Testis (tissue), 3 donors: ENCODE results near the gene SULT1A3. TPM values are rescaled to one million over a fixed set of nuclear protein-coding genes. Genes with fewer than 3 reads are reported as not detected.

Source experiments
- DNase-seq: peaks from one replicate; pipeline ENCODE4 v3.0.0-alpha.2; 2019
- H3K27ac ChIP-seq, 2 donors: fragments of 200-600 bp; sonication (generic); one replicate each; pipeline ENCODE4 v1.5.1; 2019
- H3K27me3 ChIP-seq: fragments of 200-600 bp; sonication (generic); one replicate; pipeline ENCODE4 v1.5.1; 2019
- H3K36me3 ChIP-seq: fragments of 200-600 bp; sonication (generic); one replicate; pipeline ENCODE4 v1.5.1; 2017; ENCODE audit warnings: low read depth; ENCODE audit errors: missing control alignments
- H3K4me1 ChIP-seq: fragments of 200-600 bp; sonication (generic); one replicate; pipeline ENCODE4 v1.5.1; 2019
- H3K4me3 ChIP-seq, 2 donors: fragments of 200-600 bp; sonication (generic); one replicate each; pipeline ENCODE4 v1.5.1; 2017 to 2019
- H3K9me3 ChIP-seq: fragments of 200-600 bp; sonication (generic); one replicate; pipeline ENCODE4 v1.5.1; 2017
- CTCF ChIP-seq, 3 experiments: fragments of 450-650 bp in 2 of 3; fragments of 200-600 bp in 1 of 3; sonication (generic) in 1 of 3; IDR thresholded peaks; one replicate each; pipeline ENCODE4 v1.5.1; 2016 to 2019; ENCODE audit warnings: antibody characterized with exemption in 3 of 3, mild to moderate bottlenecking in 2 of 3, moderate library complexity in 1 of 3
- POLR2A ChIP-seq: fragments of 450-650 bp; IDR thresholded peaks from one replicate; pipeline ENCODE4 v1.6.1; 2017; ENCODE audit warnings: antibody characterized with exemption, mild to moderate bottlenecking, moderate library complexity
- WGBS, 2 donors: methylation state at CpG; one replicate each; pipeline ENCODE4 v1.1.5; 2018; 5-methylcytosine and 5-hydroxymethylcytosine counted together
- intact Hi-C: fragments of 100-400 bp; cut with DNase I; formaldehyde crosslinking; loops from one replicate; pipeline ENCODE4 v1.15.1; 2023; ENCODE audit warnings: low total_unique reads
- polyA plus RNA-seq: library from polyadenylated mRNA; stranded (reverse); fragments of 350-450 nt; fragmentation: Illumina TruSeq; extraction: RNeasy Lipid Tissue Mini Kit (QIAGEN cat#74804); gene quantifications from one replicate; pipeline ENCODE4 v1.2.3, GENCODE V29; 2014; ENCODE audit warnings: low read depth, low replicate concordance; ENCODE audit not compliant: insufficient read depth
- total RNA-seq, 2 donors: library from RNA; depleted of rRNA; stranded (reverse); fragments of >200 nt; gene quantifications; one replicate each; pipeline ENCODE4 v1.2.3, GENCODE V29; 2016

The SULT1A3 gene
- total and polyA plus RNA-seq, 3 donors from 2014 or later, result 6.4 to 20.0 (median 6.8) TPM

GRCh38 chr16:30184096-30184890 is 14.8 kb upstream of the SULT1A3 start:
- H3K4me3 ChIP-seq, result peak overlapping the region; percentile 26 to 46
- H3K27me3 ChIP-seq, result no peaks in the 10 kb centered on the region
- H3K36me3 ChIP-seq, result no peaks in the 10 kb centered on the region
- no peaks in the 10 kb centered on the region for H3K4me1 ChIP-seq
- H3K27ac ChIP-seq, result no peak overlapping the region
- H3K9me3 ChIP-seq, result no peaks in the 10 kb centered on the region
- WGBS, 2 donors, result 14 to 21% methylated on average over 18 to 24 of the region's 24 CpGs
- TF ChIP-seq CTCF (IDR thresholded peaks at IDR 0.05), result no peak
- no peak for TF ChIP-seq POLR2A
- DNase-seq, result no peak
- intact Hi-C loops, result no loop called here

GRCh38 chr16:30184891-30185682 is 14.0 kb upstream of the SULT1A3 start:
- WGBS, 2 donors, result 73 to 74% methylated on average over 5 to 12 of the region's 13 CpGs
- H3K27ac ChIP-seq, result no peak overlapping the region
- H3K36me3 ChIP-seq, result no peaks in the 10 kb centered on the region
- DNase-seq, result no peak
- no peaks in the 10 kb centered on the region for H3K9me3 ChIP-seq
- no peak for TF ChIP-seq POLR2A
- TF ChIP-seq CTCF (IDR thresholded peaks at IDR 0.05), result no peak
- no peak overlapping the region for H3K4me3 ChIP-seq
- intact Hi-C loops, result no loop called here
- H3K4me1 ChIP-seq, result no peaks in the 10 kb centered on the region
- no peaks in the 10 kb centered on the region for H3K27me3 ChIP-seq

- TF ChIP-seq CTCF (IDR thresholded peaks at IDR 0.05), result no peak
- no peak for TF ChIP-seq POLR2A
- no peak overlapping the region for H3K4me3 ChIP-seq
- no peak for DNase-seq
- no peaks in the 10 kb centered on the region for H3K4me1 ChIP-seq
- H3K36me3 ChIP-seq, result no peaks in the 10 kb centered on the region
- no peaks in the 10 kb centered on the region for H3K27me3 ChIP-seq
- intact Hi-C loops, result no loop called here
- no peaks in the 10 kb centered on the region for H3K9me3 ChIP-seq
- H3K27ac ChIP-seq, result no peak overlapping the region
- WGBS, 2 donors, result 83 to 90% methylated on average over 8 to 15 of the region's 15 CpGs
Measured at GRCh38 chr16:30185683-30186421, 13.2 kb upstream of the SULT1A3 start.

GRCh38 chr16:30186444-30186781 is 12.6 kb upstream of the SULT1A3 start:
- TF ChIP-seq POLR2A (no peak), CTCF (IDR thresholded peaks at IDR 0.05) (no peak)
- Histone ChIP-seq H3K4me1 (no peaks in the 10 kb centered on the region), H3K9me3 (no peaks in the 10 kb centered on the region), H3K27ac (no peak overlapping the region), H3K4me3 (no peak overlapping the region), H3K36me3 (no peaks in the 10 kb centered on the region), H3K27me3 (no peaks in the 10 kb centered on the region)
- WGBS, 2 donors, result 82 to 88% methylated on average over 6 to 9 of the region's 9 CpGs
- DNase-seq, result no peak
- intact Hi-C loops, result no loop called here
